IPS-NIHi7 (cell line): ENCODE measurements around the gene ETFB.
A peak's percentile ranks its signal among the peaks of the same experiment; 100 is the strongest.

Source experiments
- DNase-seq: peaks from one replicate; pipeline ENCODE4 v3.0.0; 2012; ENCODE audit warnings: mixed read lengths; ENCODE audit errors: extremely low spot score

Gene ETFB

DNA sequence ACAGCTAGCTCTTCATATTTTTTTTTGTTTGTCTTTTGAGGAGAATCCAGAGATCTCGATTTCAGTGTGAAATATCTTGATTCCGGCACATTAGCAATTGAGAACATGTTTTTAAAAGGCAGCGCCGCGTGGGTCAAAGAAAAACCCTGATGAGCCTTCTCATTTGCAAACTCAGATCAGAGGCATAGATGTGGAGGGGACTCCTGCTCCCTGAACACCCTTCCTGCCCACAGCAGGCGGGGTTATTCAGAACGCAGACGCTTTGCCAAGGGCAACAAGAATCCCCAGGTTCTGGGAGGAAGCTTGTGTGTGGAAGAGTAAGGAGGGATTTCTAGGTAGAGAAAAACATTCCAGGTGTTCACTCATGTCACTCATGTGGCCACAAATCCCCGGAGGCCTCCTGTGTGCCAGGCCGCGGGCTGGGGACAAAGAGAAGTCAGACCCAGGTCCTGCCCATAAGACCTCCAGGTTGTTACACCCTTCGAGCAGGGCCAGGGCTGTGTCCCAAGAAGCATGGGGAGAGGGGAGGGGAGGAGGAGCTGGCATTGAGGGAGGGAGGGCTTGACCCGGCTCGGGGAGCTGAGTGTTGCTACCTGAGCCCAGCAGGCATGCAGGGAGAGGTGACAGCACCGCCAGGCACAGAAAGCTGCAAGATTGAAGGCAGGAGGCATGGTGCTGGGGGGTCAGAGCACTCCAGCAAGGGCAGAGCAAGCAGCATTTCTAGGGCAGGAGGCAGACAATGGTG is 70.6 kb downstream of the ETFB start:
- DNase-seq, result peak; percentile 55
